H1 (cell line): ENCODE results near the gene ZNF652. TPM values are rescaled to one million over a fixed set of nuclear protein-coding genes. Genes with fewer than 3 reads are reported as not detected.

Experiments used
- CTCF ChIA-PET: fragments of 300-600 bp; sonication (Branson Sonifier 250); formaldehyde crosslinking; loops from one replicate; lab custom pipeline; 2021; ENCODE audit not compliant: partially characterized antibody; lab: Charles Lee
- POLR2A ChIA-PET: fragments of 300-600 bp; sonication (Branson Sonifier 250); formaldehyde crosslinking; loops from one replicate; lab custom pipeline; 2021; ENCODE audit warnings: inconsistent platforms; ENCODE audit not compliant: partially characterized antibody; lab: Charles Lee
- DNase-seq, 2 experiments: peaks; one replicate each; pipeline versions ENCODE4 v3.0.0 to v3.0.0-alpha.2; 2010 to 2022; ENCODE audit warnings: low spot score in 2 of 2, low read depth in 1 of 2, mixed read lengths in 1 of 2
- FAIRE-seq: peaks from 2 replicates; lab custom pipeline; 2011; peaks lifted over from hg19 to GRCh38; lab: Jason Lieb, UNC
- H2AFZ ChIP-seq: 2 replicates; pipeline ENCODE4 v1.8.1; 2012; ENCODE audit warnings: low read length, inconsistent platforms
- H2AK5ac ChIP-seq: 2 replicates; pipeline ENCODE4 v1.6.1; 2013; ENCODE audit warnings: low read depth, low read length
- H2BK120ac ChIP-seq: replicated peaks from 2 replicates; pipeline ENCODE3; 2013; ENCODE audit warnings: low read depth, low read length, inconsistent platforms
- H2BK12ac ChIP-seq: 2 replicates; pipeline ENCODE4 v1.6.1; 2013; ENCODE audit warnings: low read depth, low read length
- H2BK15ac ChIP-seq: 2 replicates; pipeline ENCODE4 v1.6.1; 2013; ENCODE audit warnings: low read length
- H2BK20ac ChIP-seq: 2 replicates; pipeline ENCODE4 v1.6.1; 2013; ENCODE audit warnings: low read length
- H2BK5ac ChIP-seq: 2 replicates; pipeline ENCODE4 v1.6.1; 2013; ENCODE audit warnings: low read depth, low read length
- H3K14ac ChIP-seq: 2 replicates; pipeline ENCODE4 v1.6.1; 2013; ENCODE audit warnings: inconsistent platforms; ENCODE audit not compliant: insufficient read length
- H3K18ac ChIP-seq: 2 replicates; pipeline ENCODE4 v1.6.1; 2013; ENCODE audit warnings: low read length; ENCODE audit errors: extremely low read depth
- H3K23ac ChIP-seq: 2 replicates; pipeline ENCODE4 v1.6.1; 2013; ENCODE audit warnings: inconsistent platforms; ENCODE audit not compliant: insufficient read length
- H3K23me2 ChIP-seq: 2 replicates; pipeline ENCODE4 v1.6.1; 2013; ENCODE audit warnings: low read depth, low read length
- H3K27ac ChIP-seq: 2 replicates; pipeline ENCODE4 v1.6.1; 2011; ENCODE audit warnings: low read depth, low read length, inconsistent platforms
- H3K27me3 ChIP-seq, 4 experiments: replicated peaks in 1 of 4; 1 replicate in 1 of 4; 2 replicates in 3 of 4; pipeline versions ENCODE4 v1.6.1 to v1.8.1; 2011 to 2013; ENCODE audit warnings: low read length in 3 of 4, mild to moderate bottlenecking in 3 of 4, inconsistent platforms in 2 of 4, mixed read lengths in 2 of 4, moderate library complexity in 1 of 4; ENCODE audit not compliant: control insufficient read depth in 3 of 4, insufficient read depth in 3 of 4; ENCODE audit errors: extremely low read depth in 1 of 4
- H3K36me3 ChIP-seq, 4 experiments: 2 replicates each; pipeline versions ENCODE4 v1.6.1 to v1.8.1; 2011 to 2013; ENCODE audit warnings: mild to moderate bottlenecking in 4 of 4, low read length in 3 of 4, moderate library complexity in 2 of 4, control low read depth in 1 of 4, inconsistent platforms in 1 of 4; ENCODE audit not compliant: insufficient read depth in 4 of 4, control insufficient read depth in 2 of 4
- H3K4ac ChIP-seq: replicated peaks from 2 replicates; pipeline ENCODE3; 2013; ENCODE audit warnings: low read length, low read depth, mixed read lengths, inconsistent platforms; ENCODE audit not compliant: insufficient read length
- H3K4me1 ChIP-seq, 4 experiments: replicated peaks in 1 of 4; 1 replicate in 1 of 4; 2 replicates in 3 of 4; pipeline versions ENCODE4 v1.6.1 to v1.8.1; 2011 to 2013; ENCODE audit warnings: low read length in 3 of 4, inconsistent platforms in 2 of 4, mixed read lengths in 1 of 4; ENCODE audit not compliant: insufficient read depth in 4 of 4, control insufficient read depth in 3 of 4
- H3K4me2 ChIP-seq, 2 experiments: 2 replicates each; pipeline versions ENCODE4 v1.6.1 to v1.8.1; 2011 to 2013; ENCODE audit warnings: low read depth in 2 of 2, low read length in 2 of 2, control low read depth in 1 of 2, inconsistent platforms in 1 of 2, mild to moderate bottlenecking in 1 of 2; ENCODE audit not compliant: insufficient read depth in 1 of 2
- H3K4me3 ChIP-seq, 4 experiments: fragments of 200-600, 300-600 bp in 1 of 4; sonication (generic), shearing (Covaris generic), sonication (Bioruptor Twin) in 1 of 4; 2 replicates each; pipeline versions ENCODE4 v1.5.1 to v1.8.1; 2011 to 2016; ENCODE audit warnings: low read length in 4 of 4, low read depth in 3 of 4, control low read depth in 2 of 4, inconsistent platforms in 2 of 4, mild to moderate bottlenecking in 2 of 4, mixed read lengths in 1 of 4, moderate library complexity in 1 of 4; ENCODE audit not compliant: insufficient read depth in 2 of 4; ENCODE audit errors: extremely low read depth in 1 of 4
- H3K56ac ChIP-seq: replicated peaks from 2 replicates; pipeline ENCODE3; 2013; ENCODE audit warnings: low read depth, mild to moderate bottlenecking, mixed read lengths, low read length, inconsistent platforms; ENCODE audit not compliant: insufficient read length
- H3K79me1 ChIP-seq: 2 replicates; pipeline ENCODE4 v1.6.1; 2013; ENCODE audit warnings: low read depth, low read length, control low read depth
- H3K79me2 ChIP-seq, 2 experiments: 2 replicates each; pipeline versions ENCODE4 v1.6.1 to v1.8.1; 2012 to 2013; ENCODE audit warnings: low read length in 2 of 2, mild to moderate bottlenecking in 2 of 2, inconsistent platforms in 1 of 2; ENCODE audit not compliant: insufficient read depth in 2 of 2, control insufficient read depth in 1 of 2
- H3K9ac ChIP-seq, 4 experiments: replicated peaks in 1 of 4; 1 replicate in 1 of 4; 2 replicates in 3 of 4; pipeline versions ENCODE4 v1.6.1 to v1.8.1; 2011 to 2013; ENCODE audit warnings: low read depth in 3 of 4, low read length in 3 of 4, control low read depth in 2 of 4, mild to moderate bottlenecking in 2 of 4, moderate library complexity in 2 of 4, inconsistent platforms in 1 of 4; ENCODE audit errors: extremely low read depth in 1 of 4
- H3K9me3 ChIP-seq, 2 experiments: 2 replicates each; pipeline versions ENCODE4 v1.6.1 to v1.8.1; 2012 to 2013; ENCODE audit warnings: mild to moderate bottlenecking in 2 of 2, moderate library complexity in 2 of 2, control low read depth in 1 of 2, inconsistent platforms in 1 of 2, low read depth in 1 of 2, low read length in 1 of 2, mixed read lengths in 1 of 2; ENCODE audit not compliant: insufficient read depth in 2 of 2
- H4K20me1 ChIP-seq, 2 experiments: replicated peaks in 1 of 2; 2 replicates each; pipeline versions ENCODE3 to v1.8.1; 2011 to 2013; ENCODE audit warnings: inconsistent platforms in 2 of 2, low read length in 2 of 2, mild to moderate bottlenecking in 1 of 2; ENCODE audit not compliant: insufficient read depth in 2 of 2, control insufficient read depth in 1 of 2
- H4K5ac ChIP-seq: 2 replicates; pipeline ENCODE4 v1.6.1; 2013; ENCODE audit warnings: low read length, low read depth, mixed read lengths, inconsistent platforms; ENCODE audit not compliant: insufficient read length
- H4K8ac ChIP-seq: 2 replicates; pipeline ENCODE4 v1.8.0; 2013; ENCODE audit warnings: mild to moderate bottlenecking, moderate library complexity, low read length, inconsistent platforms; ENCODE audit not compliant: insufficient read depth; ENCODE audit errors: extremely low read depth
- H4K91ac ChIP-seq: replicated peaks from 2 replicates; pipeline ENCODE3; 2013; ENCODE audit warnings: low read length, mixed read lengths, inconsistent platforms; ENCODE audit not compliant: insufficient read length
- FOSL1 ChIP-seq: IDR thresholded peaks from 2 replicates; pipeline ENCODE4 v1.6.1; 2011; ENCODE audit warnings: mild to moderate bottlenecking, low read depth, low read length, moderate library complexity; ENCODE audit not compliant: insufficient read depth
- SRF ChIP-seq: IDR thresholded peaks from 2 replicates; pipeline ENCODE4 v1.6.1; 2011; ENCODE audit warnings: mild to moderate bottlenecking, low read depth, low read length, moderate library complexity
- WGBS, 2 experiments: shearing (Covaris generic) in 1 of 2; methylation state at CpG; one replicate each; pipeline versions ENCODE4 v1.1.6 to v1.1.7; 2013 to 2015; ENCODE audit warnings: low lambda C conversion rate in 2 of 2, mixed read lengths in 2 of 2, inconsistent platforms in 1 of 2, low coverage in 1 of 2, missing lambda C conversion rate in 1 of 2; ENCODE audit not compliant: insufficient replicate concordance in 2 of 2, insufficient coverage in 1 of 2, insufficient read length in 1 of 2; ENCODE audit errors: extremely low coverage in 1 of 2, missing lambda C conversion rate in 1 of 2; 5-methylcytosine and 5-hydroxymethylcytosine counted together
- polyA plus RNA-seq, 7 experiments: library from polyadenylated mRNA; depleted of rRNA in 3 of 7; stranded (reverse) in 5 of 7; unstranded in 2 of 7; fragments of >200 nt in 5 of 7; fragments of 200-250 nt in 2 of 7; gene quantifications; 1 replicate in 5 of 7; 2 replicates in 1 of 7; 4 replicates in 1 of 7; pipeline versions ENCODE4 v1.2.1 to v1.2.3, GENCODE V29; 2011 to 2013; ENCODE audit warnings: missing spikeins in 2 of 7, mixed read lengths in 2 of 7
- total RNA-seq: library from RNA; stranded (reverse); fragmentation: NEBNext Ultra II Directional; extraction: Animal tissue kit (Norgen Biotek cat#: 25700); gene quantifications from 2 replicates; pipeline ENCODE4 v1.2.1, GENCODE V29; 2021

ZNF652 gene
- total and polyA plus RNA-seq, 2 of the 8 experiments (the other 6 are each of a cell fraction or from before 2014, with no cell fraction given), result 13.5 to 39.6 TPM

DNA sequence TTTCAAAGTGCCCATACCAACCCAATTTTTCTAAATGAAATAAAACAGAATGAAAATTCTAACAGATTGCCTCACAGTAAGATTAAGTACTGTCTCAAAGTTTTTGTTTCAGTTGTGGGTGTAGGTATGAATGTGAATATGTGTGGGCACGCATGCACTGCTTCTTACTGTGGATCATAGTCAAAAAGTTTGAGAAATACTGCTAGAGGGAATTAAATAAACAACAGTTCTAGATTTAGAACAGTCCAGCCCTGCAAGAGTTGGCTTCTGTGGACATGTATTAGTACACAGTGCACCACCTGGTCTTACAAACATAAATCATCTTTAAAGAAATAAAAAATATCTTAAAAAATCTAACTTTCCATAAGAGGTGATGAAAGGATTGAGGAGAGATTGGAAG lies 8.4 kb downstream of the ZNF652 start:
- peaks cover under 1 to 2% of the 10 kb centered on the region in 2 experiments for H4K20me1 ChIP-seq
- H2BK120ac ChIP-seq, result no peak overlapping the region
- no peaks in the 10 kb centered on the region for H3K27me3 ChIP-seq
- no peak overlapping the region for H4K5ac ChIP-seq
- no peaks in the 10 kb centered on the region for H3K23me2 ChIP-seq
- H4K8ac ChIP-seq, result no peak overlapping the region
- FAIRE-seq, result no peak
- peaks cover 0 to 78% of the 10 kb centered on the region in 2 experiments; a peak in 3 of 4 replicates for H3K79me2 ChIP-seq
- no peak overlapping the region for H2BK5ac ChIP-seq
- H3K4ac ChIP-seq, result no peak overlapping the region
- CTCF ChIA-PET, result interaction anchor here (1.3 kb wide), 1 partner anchor 23 kb away, joined by 4 read pairs; no protein-coding TSS in a partner anchor
- WGBS, 2 experiments, result 100% methylated on average over 1 of the region's 1 CpG; no CpG with 5 or more reads in 1 of the 2 experiments
- H3K79me1 ChIP-seq, result no peaks in the 10 kb centered on the region; the same call in 1 of the 2 replicates
- H3K4me2 ChIP-seq, result no peak overlapping the region
- H3K9ac ChIP-seq, result no peak overlapping the region
- no peak overlapping the region for H2BK15ac ChIP-seq
- no peak for DNase-seq
- no peak overlapping the region for H2AFZ ChIP-seq
- POLR2A ChIA-PET, result no interaction called here
- 0 out of 4 replicates have a peak, but pooled peaks cover 0 to 2% of the 10 kb centered on the region in 2 experiments for H3K9me3 ChIP-seq
- H2AK5ac ChIP-seq, result no peak overlapping the region
- no peak overlapping the region for H3K4me3 ChIP-seq
- TF ChIP-seq FOSL1 (no peak), SRF (no peak)
- TF ChIP-seq, all 59 proteins: peak for 0
- H4K91ac ChIP-seq, result no peak overlapping the region
- H3K56ac ChIP-seq, result no peak overlapping the region
- no peaks in the 10 kb centered on the region for H3K4me1 ChIP-seq
- H2BK12ac ChIP-seq, result no peak overlapping the region
- no peak overlapping the region for H3K14ac ChIP-seq
- no peak overlapping the region for H3K23ac ChIP-seq
- no peak overlapping the region for H2BK20ac ChIP-seq
- H3K36me3 ChIP-seq, result no peaks in the 10 kb centered on the region
- no peak overlapping the region for H3K27ac ChIP-seq
- H3K18ac ChIP-seq, result no peak overlapping the region
